Eye (tissue), 1 donor: ENCODE results near the gene DNM3.

Experiments used
- DNase-seq: peaks from one replicate; pipeline ENCODE4 v3.0.0-alpha.2; 2015

DNM3 gene

DNA sequence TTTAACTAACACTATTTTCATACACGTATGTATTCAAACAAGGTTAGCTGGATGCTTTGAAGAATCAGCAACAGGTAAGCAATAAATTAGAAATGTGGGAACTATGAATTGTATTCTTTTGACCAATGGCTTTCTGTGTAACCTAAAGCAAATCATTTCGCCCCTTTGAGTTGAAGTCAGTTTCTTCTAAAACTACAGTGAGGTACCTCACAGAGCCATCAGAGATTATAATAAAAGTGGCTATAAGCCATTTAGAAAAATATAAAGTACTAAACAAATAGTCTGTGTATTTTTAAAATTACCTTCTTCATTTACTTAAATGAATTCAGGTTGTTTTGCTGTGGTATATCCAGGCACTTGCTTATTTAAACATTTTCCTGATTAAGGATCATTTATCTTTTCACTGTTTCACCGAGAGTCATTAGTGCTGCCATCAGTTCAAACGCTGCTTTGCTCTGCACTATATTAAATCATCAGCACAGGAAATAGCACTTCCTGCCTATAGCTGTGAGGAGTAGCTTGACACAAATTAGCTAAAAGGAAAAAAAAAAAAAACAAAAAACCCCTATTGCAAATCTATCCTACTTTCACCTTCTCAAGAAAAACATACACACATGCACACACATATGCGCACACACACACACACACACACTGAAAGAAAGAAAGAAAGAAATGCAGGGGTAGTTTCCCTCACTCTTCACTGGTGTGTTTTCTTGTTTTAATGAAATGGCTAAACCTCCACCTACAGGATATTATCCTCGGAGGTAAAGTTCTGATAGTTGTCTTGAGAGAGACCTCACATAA, 539.3 kb downstream of the DNM3 start:
- no peak for DNase-seq

DNA sequence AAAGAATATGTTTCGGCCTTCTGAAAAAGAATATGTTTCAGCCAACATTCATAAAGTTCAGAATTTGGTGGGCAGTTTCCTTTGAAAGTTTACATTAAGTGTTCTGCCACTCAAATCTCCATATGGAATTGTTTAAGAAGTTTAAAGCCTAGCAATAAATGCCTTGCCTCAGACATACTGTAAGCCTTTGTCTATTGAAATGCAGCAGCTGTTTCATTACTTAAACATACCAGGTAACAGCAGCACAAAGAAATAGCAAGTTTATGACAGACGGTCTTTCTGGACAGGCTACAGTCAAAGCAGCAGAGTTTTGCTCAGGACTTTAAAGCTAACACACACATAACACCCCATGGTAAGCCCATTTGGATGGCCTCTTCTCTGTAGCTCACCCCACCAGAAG, 540.6 kb downstream of the DNM3 start:
- DNase-seq: peak; percentile 61

DNA sequence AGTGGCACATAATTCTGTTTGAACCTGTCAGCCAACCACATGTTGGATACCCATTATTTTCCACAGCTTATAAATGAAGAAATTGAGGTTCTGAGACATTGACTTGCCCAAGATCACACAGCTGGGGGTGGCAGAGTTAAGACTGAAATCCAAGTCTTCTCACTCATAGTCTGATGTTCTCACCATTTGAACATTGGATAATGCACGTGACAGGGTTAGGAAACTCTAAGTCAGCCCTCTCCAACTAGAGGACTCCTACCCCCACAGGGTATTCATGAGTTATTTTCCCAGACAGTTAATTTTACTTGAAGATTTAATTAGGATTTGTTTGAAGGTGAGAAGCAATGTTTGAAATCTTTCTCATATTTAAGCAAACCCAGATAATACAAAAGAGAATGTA, 541.1 kb downstream of the DNM3 start:
- no peak for DNase-seq

DNA sequence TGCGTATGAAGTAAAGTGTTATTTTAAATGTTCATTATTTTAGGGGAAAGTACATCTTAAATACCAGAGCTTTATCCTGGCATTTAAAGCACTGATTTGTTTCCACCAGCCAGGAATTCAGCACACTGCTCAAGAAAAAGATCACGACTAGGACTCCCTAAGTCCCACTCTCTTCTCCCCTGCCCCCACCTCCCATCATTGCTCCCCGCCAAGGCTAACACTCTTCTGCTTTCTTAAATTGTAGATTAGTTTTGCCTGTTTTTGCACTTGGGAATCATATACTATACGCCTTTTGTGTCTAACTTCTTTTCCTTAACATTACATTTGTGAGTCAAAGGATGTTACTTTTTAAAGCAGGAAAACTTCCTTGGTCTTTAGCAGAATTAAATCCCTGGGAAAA, 541.7 kb downstream of the DNM3 start:
- peak; percentile 52 for DNase-seq

DNA sequence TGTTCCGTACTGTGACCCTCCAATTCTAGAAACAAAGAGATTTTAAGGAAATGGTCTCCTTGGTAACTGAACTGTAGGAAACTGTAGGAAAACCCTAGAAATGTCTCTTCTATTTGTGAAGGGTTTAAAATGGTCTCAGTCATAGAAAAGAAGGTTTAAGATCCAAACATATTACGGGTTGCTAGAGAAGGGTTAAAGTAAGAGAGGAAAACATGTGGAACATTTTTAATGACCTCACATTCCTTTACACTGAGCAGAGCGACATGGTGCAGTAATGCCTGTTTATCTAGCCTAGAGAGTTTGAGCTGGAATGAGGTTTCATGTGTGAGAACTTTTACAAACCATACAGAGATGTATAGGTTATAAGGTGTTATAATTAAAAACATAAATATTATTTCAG, 542.2 kb downstream of the DNM3 start:
- peak; percentile 72 for DNase-seq

DNA sequence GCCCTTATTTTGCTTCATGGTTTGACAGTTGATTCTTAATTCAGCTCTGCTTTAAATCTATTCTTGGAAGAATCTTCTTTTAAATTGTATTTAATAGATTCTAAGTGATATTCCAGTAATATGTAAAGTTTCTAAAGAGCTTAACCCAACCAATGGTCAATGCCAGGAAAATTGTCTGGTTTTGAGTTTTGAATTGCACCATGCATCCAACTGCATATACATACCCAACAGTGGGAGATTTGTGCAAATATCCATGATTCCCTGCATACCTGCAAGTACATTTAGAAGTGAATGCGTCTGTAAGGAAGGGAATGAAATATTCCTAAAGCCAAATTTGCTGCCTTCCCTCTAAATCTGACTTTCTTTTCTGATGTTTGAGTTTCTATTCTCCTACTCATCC, 543.4 kb downstream of the DNM3 start:
- DNase-seq: no peak

DNA sequence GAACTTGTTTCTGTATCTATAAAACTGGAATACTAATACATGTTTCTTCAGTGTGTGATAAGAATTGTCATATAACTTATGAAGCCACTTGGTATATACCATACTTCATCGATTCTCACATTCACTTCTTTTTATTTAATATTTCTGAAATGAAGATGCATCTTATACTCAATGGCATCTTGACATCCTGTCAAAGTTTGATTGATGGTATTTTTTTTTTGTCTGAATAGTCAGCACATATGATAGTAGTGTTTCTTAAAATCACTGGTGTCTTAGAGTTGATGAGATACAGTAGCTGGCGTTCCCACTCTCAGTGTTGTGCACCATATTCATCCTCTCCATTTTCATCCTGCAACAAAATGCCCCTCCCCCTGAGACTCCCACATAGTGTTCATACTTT, 544.7 kb downstream of the DNM3 start:
- no peak for DNase-seq

DNA sequence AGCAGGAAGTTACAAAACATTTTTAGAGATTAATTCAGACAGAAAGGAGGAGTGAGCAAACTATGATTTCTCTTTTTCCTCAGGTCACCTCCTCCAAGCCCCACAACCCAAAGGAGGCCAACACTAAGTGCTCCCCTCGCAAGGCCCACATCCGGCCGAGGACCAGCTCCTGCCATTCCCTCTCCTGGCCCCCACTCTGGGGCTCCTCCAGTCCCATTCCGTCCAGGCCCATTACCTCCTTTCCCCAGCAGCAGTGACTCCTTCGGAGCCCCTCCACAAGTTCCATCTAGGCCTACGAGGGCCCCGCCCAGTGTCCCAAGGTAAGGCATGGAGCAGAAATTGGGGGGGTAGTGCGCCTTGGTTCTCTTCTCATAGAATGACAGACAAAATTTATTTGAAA, 547.2 kb downstream of the DNM3 start:
- no peak for DNase-seq

DNA sequence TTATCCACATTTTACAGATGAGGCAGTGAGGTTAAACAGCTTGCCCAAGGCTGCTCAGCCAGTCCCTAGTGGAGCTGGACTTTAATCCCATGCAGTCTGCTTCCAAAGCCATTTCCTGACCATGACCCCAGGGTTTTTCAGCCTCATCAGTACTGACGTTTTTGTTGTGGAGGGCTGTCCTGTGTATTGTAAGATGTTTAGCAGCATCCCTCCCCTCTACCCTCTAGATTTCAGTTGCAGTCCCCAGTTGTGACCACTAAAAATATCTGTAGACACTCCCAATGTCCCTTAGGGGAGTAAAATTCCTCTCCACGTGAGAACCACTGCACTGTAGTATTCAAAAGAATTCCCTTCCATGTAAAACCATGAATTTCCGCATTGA, 549.0 kb downstream of the DNM3 start:
- DNase-seq: no peak

DNA sequence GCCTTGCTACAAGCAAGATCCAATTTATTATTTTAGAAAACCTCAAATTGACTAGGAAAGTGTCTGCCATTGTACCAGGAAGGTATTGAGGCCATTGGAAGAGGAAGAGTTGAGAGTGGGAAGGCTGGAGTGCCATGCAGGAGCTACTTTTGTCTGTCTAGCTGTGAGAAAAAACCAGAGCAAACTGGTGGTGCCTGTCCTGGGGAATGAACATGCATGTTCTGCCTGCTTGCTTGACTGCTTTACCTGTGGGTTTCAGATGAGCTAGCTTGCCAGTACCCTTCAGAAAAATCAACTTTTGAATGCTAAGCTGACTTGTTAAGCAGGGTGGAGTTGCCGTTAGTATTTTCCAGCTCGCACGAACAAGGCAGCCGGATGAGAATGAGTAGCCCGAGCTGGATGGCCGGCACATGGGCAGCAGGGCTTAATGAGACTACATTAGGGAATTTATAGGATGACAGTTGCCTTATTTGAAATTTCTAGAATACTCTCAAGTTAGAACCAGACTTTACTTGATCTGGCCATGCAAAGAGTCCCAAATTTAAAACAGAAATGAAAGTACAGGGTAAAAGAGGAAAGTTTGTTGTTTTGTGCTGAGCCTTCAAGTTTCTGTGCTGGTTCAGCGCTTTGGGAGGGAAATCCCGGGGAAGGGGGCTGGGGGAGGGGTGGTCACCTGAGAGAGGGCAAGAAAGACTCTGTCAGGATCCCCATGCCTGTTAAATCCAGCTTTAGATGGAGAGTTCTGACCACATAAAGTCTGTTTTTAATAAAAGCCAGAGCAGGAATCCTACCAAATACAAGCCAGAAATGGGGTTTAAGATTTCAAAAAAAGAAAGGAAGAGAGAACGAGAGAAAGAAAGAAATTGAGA, 549.6 kb downstream of the DNM3 start:
- DNase-seq: peak; percentile 51

DNA sequence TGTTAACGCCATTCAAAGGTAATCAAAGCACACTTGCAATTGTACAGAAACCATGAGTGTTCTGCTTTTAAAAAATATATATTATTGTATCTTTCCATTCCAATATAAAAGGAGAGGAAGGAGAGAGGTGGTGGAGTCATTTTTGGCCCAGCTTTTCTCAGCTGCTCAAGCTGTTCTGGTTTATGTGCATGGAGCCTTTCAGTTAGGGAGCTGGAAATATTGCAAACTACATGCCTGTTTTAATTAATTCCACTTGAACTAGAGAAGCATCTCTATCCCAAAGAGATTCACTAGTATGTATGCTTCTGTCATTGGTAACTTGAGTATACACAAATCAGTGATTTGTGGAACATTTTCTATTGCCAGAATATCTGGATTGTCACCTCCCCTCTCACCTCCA, 550.7 kb downstream of the DNM3 start:
- no peak for DNase-seq

DNA sequence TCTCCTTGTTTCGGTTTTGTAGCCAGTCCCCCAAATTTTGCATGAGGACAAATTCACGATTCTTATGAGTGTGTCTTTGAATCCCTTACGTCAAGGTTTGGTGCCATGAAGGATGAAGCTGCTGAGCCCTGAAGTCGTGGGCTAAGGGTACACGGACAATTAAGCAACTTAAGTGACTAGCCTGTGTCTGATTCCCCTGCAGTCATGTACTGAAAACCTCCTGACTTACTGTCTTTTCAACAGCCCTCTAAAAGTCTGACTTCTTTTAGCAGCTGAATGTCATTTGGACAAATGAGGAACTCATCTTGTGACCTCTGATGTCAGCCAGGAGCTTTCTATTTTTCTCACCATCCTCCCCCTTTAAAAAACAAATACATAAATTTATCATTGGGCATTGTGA, 552.1 kb downstream of the DNM3 start:
- no peak for DNase-seq

DNA sequence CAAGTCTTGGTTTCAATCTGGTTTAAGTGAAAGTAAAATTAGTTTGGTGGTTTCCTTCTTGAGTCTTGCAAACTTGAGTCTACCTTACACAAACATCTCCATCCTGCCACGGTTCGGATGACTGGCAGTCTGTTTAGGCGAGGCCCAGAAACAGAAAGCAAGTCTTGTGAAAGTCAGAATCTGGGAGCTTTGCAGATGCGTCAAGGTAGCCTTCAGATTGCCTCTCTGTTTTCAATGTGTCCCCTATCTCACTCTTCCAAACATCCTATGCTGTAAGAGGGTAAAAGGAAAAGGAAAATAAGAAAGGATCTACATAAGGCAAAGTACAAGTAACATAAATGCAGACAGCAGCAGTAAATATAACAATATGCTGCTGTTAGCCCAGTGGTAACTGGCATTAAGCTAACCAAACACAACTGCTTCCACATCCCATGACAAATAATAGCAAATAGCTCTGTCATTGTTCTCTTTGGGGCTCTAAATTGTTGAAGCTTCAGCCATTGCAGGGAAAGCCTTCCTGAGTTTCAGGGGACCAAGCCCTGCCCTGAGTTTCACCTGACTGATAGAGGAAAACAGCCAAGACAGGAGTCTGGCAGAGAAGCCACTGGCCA, 552.9 kb downstream of the DNM3 start:
- DNase-seq: no peak

DNA sequence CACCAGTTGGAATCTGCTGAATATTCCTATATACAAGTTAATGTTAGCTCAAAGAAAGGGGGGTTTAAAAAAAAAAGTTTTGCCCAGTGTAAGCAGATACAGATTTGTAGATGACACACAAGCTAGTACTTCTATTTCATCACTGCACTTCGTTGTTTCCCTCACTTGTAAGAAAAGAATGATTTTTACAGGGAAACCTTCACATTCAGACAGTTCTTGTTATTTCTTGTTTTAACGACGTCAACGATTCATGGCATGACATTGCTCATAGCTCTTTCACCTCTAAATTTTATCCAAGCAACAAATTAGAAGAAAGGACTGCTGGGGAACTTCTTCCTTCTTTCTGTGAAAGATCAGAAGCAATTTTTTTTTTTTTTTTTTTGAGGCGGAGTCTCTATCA, 553.5 kb downstream of the DNM3 start:
- no peak for DNase-seq

DNA sequence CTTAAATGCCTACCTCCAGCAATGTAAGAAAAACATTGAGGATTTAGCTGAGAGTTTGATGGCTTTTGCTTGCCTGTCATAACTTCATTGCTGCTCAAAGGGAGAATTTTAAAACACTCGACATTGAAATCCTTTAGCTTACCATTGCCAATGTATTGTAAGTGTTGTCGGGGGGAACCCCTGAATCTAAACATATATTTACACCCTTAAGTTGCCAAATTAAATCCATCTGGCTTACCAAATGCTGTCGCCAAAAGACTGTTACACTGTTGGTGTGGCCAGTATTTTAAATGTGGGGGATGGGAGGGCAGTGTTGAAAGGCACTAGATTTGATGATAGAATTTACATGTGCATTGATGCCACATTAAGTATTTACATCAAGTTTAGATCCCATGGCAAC, 554.3 kb downstream of the DNM3 start:
- no peak for DNase-seq

DNA sequence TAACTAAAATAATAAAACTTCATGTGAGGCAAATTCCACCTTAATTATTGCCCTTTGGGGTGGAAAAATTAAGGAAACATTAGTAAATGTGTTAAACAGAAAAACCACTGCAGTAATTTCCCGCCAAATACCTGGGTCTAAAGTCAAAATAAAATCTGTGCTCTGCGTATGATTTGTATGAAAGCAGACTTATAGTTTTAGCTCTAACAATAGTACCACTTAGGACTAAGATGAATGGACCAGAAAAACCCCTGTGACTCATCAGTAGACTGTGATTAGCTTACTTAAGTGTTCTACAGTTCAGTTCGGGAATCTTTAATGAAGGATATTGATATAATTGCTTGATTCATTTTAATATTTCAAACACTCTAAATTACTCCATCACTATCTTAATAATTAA, 555.9 kb downstream of the DNM3 start:
- DNase-seq: no peak

DNA sequence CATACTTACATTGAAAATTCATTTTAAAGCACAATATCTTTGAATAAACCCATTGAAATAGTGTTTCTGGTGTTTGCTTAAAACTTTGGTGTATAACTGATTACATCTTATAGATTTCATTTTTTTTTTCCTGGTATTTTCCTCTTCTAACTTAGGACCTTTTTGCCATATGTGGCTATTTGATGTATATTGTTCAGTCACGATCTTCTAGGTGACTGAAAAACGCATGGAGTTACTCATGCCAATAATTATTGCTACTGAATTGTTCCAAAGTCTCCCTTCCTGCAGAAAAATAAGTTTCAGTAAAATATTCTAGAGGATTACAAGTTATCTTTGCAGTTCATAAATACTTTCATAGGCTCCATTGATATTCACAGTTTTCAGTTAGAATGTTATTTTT, 556.3 kb downstream of the DNM3 start:
- DNase-seq: no peak

DNA sequence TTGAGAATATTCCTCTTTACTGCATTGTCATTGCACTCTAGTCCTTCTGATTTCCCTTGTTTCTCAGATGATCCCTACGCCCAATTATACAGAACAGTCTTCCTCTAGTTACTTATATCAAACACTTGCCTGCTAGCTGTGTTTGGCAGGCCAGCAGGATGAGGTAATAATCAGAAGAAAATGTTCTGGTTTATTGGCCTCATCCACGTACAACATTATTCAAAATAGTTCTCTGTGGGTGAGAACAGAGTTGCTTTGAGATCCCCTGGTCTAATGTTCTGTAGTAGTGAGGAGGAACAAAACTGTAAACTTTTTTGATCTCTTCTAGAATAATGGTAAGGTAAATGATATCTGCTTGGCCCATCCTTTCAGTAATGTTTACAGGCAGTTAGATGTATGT, 556.9 kb downstream of the DNM3 start:
- no peak for DNase-seq

DNA sequence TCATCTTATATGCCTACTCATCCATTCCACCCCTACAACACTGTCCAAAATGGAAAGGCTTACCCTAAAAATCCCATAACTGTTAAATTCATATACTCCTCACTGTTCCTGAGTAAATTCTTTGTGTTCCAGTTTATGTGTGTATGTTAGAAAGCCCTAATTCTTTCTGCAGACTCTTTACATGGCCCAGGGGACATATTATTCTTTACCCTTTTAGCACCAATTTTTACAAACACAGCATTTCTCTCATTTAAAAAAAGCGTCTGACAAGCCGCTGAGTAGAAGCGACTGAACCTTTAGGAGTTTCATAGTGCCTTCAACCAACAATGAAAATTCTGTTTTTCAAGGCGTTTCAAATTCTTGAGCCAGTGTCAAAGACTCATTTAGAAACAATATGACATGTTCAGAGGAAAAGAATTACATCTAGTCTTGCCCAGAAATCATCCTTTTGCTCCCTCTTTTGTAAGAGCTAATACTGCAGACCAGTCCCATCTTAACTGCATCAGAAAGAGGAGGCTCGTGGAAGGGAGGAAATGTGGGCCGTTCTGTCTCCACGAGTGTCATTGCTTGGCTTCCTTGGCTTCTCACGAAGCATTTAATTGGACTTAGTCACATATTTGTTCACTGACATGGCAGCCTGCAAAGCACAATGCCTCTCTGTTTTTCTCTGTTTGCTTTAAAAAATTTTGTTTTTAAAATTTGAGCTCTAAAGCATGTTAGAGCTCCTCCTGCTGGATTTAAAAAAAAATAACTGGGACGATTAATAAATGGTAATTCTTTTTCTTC, 557.9 kb downstream of the DNM3 start:
- peak; percentile 82 for DNase-seq

DNA sequence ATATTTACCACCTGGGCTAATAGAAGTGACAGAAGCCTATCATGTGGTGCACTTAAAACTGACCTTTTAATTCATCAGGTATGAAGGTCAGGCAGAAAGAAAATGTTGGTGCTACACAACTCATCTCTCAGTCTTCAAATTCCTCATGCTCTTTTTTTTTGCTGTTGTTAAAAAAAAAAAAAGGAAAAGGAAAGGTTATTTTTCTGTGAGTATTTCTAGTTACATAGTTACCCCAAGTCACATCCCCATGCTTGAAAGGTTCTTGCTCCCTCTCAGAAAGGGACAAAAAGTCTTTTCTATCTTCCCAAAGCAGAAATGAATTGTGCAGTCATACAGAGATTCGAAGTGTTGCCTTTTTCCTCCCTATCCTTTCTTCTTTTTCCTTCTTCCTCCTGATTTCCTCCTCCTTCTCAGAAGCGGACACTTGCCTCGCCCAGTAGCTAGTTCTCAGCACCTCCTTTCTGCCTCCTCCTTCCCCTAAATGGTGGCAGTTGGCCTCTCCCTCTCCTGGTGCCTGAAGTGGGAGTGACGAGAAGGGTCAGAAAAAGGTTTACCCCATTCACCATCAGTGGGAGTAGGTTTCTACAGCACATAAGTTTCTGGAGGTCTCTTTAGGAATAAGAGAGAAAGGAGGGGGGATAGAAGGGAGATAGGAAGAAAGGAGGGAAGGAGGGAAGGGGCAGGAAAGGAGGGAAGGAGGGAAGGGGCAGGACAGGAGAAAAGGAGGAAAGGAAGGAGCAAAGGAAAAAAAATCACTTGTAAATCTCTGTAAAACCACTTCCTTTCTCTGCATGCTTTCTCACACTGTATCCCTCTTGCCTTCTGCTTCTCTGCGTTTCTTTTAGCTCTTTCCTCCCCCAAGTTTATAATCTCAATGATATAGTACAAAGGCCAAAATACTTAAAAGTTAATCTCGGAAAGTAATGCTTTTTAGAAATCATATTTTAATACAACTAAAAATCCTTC, 558.7 kb downstream of the DNM3 start:
- DNase-seq: no peak

DNA sequence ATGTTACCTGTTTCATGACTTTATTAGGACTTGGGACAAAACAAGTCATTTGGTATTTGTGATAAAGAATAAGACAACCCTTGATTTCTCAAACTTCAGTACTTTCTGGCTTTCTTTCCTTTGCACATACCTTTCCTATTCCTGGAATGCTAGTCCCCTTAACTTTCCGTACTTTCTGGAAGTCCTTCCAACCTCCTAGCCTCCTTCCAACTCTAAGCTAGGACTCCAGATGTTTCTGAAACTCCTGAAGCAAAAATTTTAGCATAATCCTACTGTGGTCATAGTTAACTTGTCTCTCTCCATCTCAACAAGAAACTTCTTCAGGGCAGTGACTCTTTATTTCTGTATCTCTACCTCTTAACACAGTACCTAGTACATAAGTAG, 559.4 kb downstream of the DNM3 start:
- no peak for DNase-seq

DNA sequence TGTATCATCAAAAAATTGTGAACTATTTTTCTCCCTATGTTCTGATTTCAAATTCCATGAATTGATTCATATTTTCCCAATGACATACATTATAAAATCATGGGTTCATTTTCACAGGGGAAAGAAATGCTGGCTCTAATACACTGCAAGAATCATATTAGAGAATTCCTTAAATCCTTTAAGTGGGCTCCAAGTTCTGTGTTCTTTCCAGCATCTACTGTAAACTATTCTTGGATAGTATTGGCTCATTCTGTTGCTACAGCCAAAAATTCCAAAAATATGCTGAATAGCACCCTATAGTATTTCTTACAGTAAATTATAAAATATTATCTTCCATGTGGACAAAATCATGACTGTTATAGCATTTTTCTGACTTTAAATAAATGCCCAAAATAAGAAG, 560.2 kb downstream of the DNM3 start:
- DNase-seq: no peak
